HG03521 (cell line): ENCODE measurements around the gene HS6ST1.

Source experiments
- ATAC-seq: cut with Tn5 transposase; IDR thresholded peaks from one replicate; pipeline ENCODE4 v1.9.1; 2021; ENCODE audit warnings: mild to moderate bottlenecking, moderate library complexity; ENCODE audit not compliant: unreplicated experiment

Gene HS6ST1

DNA sequence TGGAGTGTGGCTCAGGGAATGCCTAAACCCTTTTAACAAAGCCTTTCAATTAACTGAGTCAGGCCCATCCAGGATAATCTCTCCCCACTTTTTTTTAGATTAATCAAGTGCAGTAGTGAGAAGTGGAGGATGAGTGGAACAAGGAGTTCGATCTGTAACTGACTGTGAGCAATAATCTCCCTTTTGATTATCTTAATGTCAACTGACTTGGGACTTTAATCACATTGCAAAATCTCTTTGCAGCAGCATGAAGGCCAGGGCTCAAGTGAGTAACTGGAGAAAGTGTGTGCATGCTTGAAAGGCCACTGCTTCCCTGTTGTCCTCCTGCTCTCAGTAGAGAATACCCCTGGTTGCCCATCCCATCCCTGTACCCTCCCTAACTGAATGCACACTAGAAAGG is 32.1 kb upstream of the HS6ST1 start:
- no peak for ATAC-seq

DNA sequence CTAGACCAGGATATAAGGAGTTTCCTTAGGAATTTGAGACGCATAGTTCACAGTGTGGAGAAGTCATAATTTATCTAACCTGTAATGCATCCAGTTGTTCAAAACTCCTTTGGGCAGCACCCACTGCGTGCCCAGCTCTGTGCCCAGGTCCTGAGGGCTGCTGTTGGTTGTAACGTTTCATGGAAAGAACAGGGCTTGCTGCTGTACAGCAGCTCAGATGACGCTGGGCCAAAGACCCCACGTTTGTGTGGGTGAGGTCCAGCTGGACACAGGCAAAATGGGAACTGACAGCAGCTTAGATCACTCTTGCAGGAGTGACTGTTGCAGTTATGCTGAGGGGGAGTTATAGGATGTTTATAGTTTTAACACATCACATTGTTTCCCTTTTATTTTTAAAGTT is 30.0 kb upstream of the HS6ST1 start:
- no peak for ATAC-seq

DNA sequence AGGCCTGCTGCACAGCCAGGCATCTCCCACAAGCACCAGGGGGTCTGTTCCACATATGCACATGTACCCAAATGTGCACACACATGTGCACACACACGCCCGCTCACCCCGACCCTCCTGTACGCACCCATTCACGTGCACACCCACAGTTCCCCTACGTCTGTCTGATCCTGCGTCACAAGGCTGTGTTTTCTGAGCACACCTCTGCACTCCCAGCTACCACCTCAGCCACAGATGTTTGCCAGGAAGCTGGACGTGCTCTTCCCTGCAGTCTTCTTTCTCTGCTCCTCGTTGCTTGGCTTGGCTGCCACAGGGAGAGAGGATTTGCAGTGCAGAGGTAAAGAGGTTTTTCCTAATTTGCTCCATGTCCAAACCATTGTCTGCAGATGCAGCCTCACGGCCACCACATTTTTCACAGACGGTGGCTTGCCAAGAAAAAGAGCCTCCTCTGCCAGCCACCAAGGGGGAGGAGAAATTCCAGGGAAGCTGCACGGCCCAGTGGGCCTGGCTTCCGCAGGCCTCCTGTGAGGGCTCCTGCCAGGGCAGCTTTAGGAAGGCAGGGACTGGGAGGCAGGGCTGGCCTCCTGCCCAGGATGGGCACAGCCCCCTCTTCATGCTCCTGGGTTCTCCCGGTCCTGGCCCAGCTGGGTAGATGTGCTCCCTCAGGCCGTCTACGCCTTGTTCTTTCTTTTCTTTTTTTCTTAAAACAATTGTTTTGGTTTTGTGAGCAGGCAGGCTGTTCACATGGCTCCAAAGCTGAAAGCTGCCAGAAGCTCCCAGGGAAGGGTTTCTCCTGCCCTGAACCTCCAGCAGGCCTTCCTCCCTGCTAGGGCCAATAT is 29.3 kb upstream of the HS6ST1 start:
- ATAC-seq = no peak

DNA sequence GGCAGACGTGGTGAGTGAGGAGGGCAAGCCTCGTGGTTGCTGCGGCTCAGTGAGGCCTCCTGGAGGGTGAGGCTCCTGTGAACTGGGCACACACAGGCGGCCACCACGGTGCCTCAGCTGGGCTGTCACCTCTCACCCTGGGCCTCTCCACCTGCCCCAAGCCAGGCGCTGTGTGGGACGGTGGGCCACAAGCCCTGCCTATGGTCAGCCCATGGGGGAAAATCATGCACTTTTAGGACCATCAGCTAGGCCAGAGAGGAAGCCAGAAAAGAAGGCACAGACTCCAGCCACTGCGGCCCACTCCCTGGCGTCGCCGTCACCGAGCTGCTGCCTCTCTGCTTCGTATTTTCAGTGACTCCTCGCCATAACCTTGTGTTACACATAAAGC is 28.5 kb upstream of the HS6ST1 start:
- no peak for ATAC-seq

DNA sequence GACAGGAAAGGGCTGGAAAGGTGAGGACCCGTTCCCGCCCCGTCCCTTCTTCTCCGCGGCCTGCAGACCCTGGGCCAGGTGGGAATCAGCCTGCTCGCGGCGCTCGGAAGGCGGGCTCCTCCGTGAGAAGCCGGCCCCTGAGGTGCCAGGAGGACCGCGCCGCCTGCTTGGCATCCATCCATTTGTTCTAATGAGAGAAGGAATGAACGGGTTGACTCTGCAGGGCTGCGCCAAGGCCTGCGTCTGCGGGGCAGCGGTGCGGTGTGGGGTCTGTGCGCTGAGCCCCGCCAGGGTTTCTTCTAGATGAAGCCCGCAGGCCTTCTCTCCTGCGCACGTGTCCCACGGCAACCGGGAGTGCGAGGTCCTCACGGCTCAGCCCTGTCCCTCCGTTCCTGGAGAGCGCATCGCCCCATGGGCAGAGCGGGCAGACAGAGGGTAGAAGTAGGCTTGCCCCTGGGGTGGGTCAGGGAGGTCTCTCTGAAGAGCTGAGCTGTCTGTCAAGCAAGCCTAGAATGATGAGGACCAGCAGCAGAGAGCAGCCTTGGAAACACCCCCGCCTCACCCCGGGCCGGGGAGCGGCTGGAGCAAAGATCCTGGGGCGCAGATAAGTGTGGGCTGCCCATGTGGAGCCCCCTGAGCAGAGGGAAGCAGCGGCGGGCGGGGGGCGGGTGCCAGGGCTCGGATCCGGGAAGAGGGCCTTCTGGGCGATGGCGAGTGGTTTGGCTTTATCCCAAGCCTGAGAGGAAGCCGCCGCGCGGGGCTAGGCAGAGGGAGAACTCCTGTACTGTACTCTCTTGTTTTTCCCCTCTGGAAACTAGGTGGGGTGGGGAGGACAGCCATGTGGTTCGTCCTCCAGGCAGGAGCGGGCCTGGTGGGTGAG is 27.9 kb upstream of the HS6ST1 start:
- ATAC-seq = no peak

DNA sequence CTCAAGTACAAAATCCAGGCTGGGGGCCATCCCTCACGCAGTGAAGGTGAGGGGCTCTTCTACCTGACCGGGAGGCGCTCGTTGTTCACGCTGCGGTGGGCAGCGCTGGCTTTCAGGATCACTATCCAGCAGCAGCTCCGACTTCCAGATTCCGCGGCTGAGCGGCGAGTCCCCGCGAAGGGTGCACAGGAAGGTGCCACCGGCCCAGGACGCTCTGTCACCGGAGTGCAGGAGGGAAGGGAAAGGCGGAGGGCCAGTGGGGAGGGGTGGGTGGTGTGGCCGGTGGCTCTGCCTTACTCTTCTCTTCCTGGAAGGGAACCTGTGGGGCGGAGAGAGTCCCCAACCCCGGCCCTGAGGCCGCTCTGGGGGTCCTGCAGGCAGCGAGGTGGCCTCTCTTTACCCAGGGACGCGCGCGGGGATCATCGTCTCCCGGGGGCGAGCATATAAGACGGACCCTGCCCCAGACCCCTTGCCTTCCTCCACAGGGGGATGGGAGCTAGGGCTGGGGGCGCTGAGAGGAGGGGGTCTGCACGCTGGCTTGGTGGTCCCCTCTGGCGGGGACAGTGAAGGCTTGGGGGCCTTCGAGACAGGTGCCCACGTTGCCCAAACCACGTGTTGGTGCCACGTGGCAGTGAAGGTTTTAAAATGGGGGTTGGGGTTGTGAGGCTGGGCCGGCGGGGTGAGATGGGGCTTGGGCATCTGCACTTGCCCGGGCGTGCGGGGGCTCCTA is 26.9 kb upstream of the HS6ST1 start:
- no peak for ATAC-seq

DNA sequence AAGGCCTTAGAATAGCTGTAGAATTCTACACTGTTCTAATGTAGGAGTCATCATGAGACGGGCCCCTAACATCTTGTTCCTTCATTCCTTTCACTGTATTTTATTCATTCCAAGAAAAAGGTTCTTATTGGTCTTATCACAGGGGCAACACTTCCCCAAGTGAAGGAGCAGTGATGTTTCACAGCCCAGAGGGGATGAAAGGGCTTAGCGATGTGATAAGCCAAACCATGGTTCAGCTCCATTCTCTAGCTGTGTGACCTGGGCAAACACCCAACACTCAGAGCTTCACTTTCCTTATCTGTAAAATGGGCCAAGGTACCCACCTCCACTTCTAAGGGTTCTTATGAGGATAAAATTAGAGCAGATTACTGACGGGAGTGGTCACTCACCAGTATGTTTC is 25.4 kb upstream of the HS6ST1 start:
- no peak for ATAC-seq

DNA sequence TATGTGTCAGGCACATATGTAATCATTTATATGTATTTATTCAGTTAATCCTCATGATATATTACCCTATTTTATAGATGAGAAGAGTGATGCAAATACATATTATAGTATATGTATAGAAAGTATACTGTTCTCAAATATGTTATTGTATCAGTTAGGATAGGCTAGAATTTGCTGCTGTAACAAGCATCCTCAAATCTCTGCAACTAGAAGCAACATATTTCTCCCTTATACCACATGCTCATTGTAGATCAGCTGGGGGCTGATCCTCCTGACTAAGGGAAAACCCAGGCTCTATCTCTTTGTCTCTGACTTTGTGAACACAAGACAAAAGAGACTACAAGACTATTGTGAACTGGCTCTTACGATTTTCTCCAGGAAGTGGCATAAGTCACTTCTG is 24.8 kb upstream of the HS6ST1 start:
- ATAC-seq = no peak

DNA sequence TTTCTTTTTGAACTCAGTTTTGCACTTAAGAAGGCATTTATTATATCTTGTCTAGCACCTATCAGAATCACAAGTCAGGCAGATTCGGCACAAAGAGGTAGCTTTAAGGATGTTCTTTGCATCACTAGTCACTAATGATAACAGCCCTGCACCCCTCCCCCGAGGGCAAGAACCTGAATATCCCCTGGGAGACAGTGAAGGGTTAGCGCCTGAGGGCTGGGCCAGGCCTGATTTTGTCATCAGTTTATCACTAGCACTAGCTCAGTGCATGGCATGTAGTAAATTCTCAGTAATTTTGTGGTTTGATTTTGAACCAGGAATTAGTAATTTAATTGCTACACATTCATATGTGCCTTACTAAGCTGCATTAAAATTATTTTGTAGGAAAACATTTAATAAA is 23.9 kb upstream of the HS6ST1 start:
- ATAC-seq = no peak

DNA sequence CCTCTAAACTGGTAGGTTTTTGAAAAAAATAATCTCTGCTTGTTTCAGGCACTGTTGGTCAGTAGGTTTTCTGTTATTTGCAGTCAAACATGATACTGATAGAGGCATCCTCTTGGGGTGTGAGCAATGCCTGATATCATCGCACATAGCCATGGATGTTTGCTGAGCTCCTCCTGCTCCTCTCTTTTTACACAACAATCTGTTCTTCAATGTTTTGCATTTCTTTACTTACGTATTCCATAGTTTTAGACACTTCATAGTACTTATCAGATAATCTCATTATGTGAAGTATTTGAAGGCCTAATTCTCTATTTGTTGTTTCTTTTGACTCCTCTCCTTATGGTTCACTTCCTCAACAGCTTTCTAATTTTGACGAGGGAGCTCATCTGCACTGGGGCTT is 23.0 kb upstream of the HS6ST1 start:
- ATAC-seq = no peak

DNA sequence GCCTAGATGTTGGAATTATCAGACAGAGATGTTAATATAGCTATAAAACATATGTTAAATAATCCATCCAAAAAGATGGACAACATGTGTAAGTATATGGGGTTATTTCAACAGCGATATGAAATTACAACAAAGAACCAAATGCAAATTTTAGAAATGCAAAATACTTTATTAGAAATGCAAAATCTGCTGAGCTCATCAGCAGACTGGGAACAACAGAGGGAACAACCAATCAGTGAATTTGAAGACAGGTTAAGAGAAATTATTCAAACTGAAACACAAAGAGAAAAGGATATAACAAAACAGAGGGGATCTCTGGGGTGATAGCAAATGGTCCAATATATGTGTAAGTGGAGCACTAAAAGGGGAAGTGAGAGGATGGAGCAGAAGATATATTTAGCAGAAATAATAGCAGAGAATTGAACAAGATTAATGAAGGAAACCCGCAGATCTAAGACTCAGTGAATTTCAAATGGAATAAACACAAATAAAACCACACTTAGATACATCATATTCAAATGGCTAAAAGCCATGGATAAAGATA is 13.5 kb upstream of the HS6ST1 start:
- ATAC-seq = no peak

DNA sequence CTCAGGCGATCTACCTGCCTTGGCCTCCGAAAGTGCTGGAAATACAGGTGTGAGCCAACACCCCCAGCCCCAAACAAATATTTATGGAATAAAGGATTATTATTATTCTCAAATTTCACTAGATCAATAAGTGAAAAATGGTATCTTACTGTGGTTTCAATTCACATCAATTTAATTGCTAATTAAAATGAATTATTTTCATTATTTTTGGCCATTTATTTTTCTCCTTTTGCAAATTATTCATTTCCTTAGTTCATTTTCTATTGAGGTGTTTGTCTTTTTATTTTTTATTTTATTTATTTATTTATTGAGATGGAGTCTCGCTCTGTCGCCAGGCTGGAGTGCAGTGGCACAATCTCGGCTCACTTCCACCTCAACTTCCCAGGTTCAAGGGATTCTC is 11.9 kb upstream of the HS6ST1 start:
- no peak for ATAC-seq

DNA sequence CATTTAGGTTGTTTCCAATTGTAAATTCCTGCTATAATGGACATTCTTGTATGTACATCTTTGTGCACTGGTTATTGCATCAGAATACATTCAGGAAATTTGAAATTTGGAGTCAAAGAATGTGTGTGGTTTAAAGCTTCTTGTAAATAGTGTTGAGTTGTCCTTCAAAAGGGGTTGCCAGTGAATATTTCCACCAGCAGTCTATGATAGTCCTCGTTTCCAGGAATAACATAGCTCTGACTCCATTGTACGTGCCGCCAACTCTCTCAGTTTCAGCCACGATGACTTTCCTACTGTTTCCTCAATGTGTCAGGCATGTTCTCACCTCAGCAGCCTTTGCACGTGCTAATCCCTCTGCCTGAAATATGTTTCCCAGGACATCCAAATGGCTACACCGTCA is 10.9 kb upstream of the HS6ST1 start:
- ATAC-seq = no peak

DNA sequence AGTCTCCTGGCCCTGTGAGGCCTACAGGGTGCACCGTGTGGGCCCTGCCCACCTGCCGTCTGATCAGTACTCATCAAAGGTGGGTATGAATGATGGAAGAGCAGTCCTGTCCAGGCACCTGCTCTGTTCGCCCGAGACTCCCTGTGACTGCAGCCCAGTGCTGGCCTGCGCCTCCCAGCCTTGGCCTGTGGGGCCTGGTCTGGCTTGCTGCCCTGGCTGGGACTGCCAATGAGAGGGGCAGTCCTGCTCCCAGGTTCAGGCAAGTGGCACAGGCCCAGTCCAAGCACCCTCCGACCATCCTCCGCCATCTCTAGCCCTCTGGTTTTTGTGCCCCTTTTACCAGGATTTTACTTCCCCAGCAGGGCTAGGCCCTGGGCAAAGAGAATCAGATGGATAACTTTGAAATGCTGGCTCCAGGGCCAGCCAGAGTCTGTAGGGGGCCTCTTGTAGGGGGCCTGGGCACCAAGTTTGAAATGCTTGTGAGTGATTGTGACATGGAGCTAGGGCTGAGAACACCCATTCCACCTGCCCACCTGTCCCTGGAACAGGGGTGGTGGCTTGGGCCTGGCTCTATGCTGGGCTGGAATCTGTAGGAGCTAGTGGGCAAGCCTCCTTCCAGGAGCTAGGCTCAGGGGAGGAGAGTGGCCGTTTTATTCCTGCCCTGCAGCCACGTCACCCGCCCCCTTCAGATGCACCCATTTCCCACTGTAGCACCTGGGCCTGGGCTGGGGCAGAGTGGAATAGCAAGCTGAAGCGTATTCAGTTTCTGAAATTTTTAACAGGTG is 8.7 kb upstream of the HS6ST1 start:
- no peak for ATAC-seq

DNA sequence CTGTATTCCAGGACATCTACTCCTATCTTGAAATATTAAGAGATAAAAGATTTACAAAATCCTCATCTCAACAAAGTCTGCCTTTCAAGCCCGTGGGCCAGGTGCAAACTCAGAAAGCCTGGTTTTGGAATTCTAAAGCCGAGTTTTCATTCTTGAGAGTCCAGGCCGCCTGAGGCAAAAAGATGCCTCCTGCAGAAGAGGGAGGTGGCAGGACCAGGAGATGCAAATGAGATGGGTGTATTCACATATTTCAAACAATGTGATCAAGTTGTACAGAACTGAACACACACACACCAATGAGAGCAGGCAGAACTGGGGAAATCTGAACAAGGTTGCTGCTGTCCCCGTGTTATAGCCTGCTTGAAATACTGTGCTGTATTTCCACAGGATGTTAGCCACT is 7.7 kb upstream of the HS6ST1 start:
- no peak for ATAC-seq

DNA sequence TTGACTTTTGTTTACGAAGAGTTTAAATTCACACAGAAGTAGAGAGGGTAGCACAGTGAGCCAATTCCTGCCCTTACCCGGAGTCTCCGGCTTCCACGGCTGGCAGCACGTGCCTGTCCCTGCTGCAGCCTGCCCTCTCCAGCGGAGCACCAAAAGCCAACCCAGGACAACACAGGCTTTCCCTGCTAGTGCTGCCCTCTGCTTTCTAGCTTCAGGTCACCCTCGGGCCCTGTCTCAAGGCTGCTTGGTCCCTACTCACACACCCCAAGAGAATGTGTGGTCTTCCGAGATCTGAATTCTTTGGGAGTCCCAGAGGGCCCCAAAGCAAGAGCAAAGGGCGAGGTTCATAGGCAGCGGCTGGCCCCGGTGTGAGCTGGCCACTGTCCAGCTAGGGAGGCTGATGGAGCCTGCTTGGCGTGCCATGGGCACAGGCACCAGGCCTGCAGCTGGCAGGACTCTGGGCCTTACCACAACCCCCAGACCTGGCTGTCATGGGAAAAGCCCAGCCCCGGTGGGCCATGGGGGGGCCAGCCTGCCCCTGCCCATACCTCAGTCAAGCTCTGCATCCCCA is 7.0 kb upstream of the HS6ST1 start:
- no peak for ATAC-seq

DNA sequence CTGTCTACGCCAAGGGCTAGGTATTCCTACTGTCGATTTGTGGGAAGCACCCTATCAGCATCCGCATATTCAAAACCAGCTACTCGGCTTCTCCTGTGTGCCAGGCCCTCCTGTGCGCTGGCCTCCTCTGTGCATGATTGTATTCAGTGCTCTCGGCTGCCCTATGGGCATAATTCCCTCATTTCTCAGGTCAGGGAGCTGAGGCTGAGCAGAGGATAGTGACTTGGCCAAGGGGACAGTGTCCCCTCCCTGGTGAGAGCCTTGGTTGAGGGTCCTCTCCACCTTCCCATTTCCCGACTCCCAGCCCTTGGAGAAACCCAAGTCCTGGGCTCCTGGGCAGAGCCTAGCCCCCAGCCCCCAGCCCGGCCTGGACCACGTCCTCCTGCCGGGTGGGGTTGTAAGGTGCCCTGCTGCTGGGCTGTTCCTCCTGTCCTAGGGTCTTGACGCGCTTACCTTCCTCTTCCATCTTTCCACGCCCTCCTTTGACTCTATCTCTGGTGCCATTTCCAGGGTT is 6.3 kb upstream of the HS6ST1 start:
- no peak for ATAC-seq

DNA sequence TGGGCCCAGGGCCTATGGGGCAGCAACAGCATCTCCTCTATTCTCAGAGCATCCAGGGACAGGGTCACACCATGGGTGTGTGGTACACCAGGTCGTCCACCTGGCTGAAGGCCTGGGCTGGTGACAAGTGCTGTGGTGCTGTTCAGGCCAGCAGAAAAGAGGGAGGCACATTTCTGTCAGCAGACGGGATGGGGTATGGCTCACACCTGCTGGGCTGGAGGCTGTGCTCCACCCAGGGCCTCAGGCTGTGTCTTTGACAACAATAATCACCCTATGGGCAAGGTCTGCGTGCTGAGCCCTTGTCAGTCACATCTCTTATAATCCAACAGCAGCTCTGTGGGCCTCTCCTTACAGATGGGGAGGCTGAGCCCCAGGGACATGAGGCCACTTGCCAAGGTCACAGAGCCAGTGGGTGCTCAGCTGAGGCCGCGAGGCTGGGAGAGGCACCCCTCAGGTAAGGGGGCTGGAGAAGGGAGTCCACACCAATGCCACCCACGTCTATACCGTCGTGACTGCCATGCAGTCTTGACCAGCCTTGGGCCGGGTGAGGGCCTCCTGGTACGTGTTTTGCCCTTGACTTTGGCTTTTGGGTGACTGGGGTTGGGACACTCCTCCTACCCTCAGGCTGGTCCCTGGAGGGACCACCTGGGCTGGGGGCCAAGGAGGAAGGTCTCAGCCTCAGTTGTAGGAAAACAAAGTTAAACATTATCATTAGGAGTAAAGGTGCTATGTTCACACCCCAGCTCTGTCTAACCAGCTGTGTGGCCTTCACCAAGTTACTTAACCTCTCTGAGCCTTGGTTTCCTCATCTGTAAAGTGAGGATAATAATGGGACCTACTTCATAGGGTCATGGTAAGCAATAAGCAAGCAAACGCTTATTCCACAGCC is 5.6 kb upstream of the HS6ST1 start:
- ATAC-seq = no peak

DNA sequence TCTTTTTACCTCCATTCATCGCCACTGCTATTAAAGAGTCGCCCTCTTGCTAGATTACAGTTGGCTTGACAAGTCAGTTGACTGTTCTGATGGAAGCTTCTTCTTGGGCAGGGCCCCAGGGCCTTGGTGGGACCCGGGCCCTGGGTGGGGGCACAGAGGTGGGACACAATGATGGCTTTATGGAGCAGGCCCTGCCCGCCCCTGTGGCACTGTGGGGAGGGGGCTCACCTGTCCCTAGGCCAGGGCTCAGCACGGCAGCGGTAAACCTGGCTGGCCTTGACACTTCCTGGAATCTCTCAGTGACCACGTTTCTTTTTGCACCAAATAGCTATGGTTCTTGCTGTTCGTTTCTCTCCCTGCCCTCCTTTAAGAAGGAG is 4.9 kb upstream of the HS6ST1 start:
- no peak for ATAC-seq
